ENCODE results near the gene EYS. TPM values are rescaled to one million over a fixed set of nuclear protein-coding genes. Genes with fewer than 3 reads are reported as not detected.

Gene EYS
- total RNA-seq, 2 experiments from 2014 or later, result not detected

GRCh38 chr6:64630901-64631300 is 1076.1 kb downstream of the EYS start:
- peaks cover 1% of the 10 kb centered on the region for H3K9me3 Mint-ChIP-seq
- intact Hi-C loops (cut with micrococcal nuclease), result no loop called here
- H3K36me3 Mint-ChIP-seq (ENCODE audit: low read depth), result no peaks in the 10 kb centered on the region
- H3K27me3 Mint-ChIP-seq (ENCODE audit: low read depth), result no peaks in the 10 kb centered on the region
- no peak overlapping the region for H3K4me3 Mint-ChIP-seq
- no peak for DNase-seq
- no peaks in the 10 kb centered on the region for H3K4me1 Mint-ChIP-seq (ENCODE audit: low read depth)
- CTCF ChIA-PET, result no interaction called here
- H3K27ac Mint-ChIP-seq, result no peak overlapping the region

- no peaks in the 10 kb centered on the region for H3K4me1 Mint-ChIP-seq (ENCODE audit: low read depth)
- no peaks in the 10 kb centered on the region for H3K9me3 Mint-ChIP-seq
- DNase-seq, result no peak
- no peaks in the 10 kb centered on the region for H3K36me3 Mint-ChIP-seq (ENCODE audit: low read depth)
- intact Hi-C loops (cut with micrococcal nuclease), result no loop called here
- no peaks in the 10 kb centered on the region for H3K27me3 Mint-ChIP-seq (ENCODE audit: low read depth)
- H3K27ac Mint-ChIP-seq, result no peak overlapping the region
- H3K4me3 Mint-ChIP-seq, result no peak overlapping the region
- CTCF ChIA-PET, result no interaction called here
These were observed 1084.1 kb downstream of the EYS start for GRCh38 chr6:64622944-64623343.

GRCh38 chr6:64602993-64603392 is 1104.0 kb downstream of the EYS start:
- H3K36me3 Mint-ChIP-seq (ENCODE audit: low read depth), result no peaks in the 10 kb centered on the region
- H3K4me1 Mint-ChIP-seq (ENCODE audit: low read depth), result no peaks in the 10 kb centered on the region
- peaks cover 5% of the 10 kb centered on the region for H3K9me3 Mint-ChIP-seq
- CTCF ChIA-PET, result interaction anchor here (0.6 kb wide), 1 partner anchor 1280 kb away, joined by 3 read pairs; no protein-coding TSS in a partner anchor
- no peak overlapping the region for H3K27ac Mint-ChIP-seq
- no peak for DNase-seq
- no peak overlapping the region for H3K4me3 Mint-ChIP-seq
- H3K27me3 Mint-ChIP-seq (ENCODE audit: low read depth), result no peaks in the 10 kb centered on the region
- intact Hi-C loops (cut with micrococcal nuclease), result no loop called here

- no peak for DNase-seq
- peaks cover 4% of the 10 kb centered on the region for H3K9me3 Mint-ChIP-seq
- intact Hi-C loops (cut with micrococcal nuclease), result no loop called here
- H3K27me3 Mint-ChIP-seq (ENCODE audit: low read depth), result no peaks in the 10 kb centered on the region
- CTCF ChIA-PET, result no interaction called here
- no peak overlapping the region for H3K27ac Mint-ChIP-seq
- H3K36me3 Mint-ChIP-seq (ENCODE audit: low read depth), result no peaks in the 10 kb centered on the region
- no peaks in the 10 kb centered on the region for H3K4me1 Mint-ChIP-seq (ENCODE audit: low read depth)
- no peak overlapping the region for H3K4me3 Mint-ChIP-seq
These were observed 1115.4 kb downstream of the EYS start for GRCh38 chr6:64591676-64592036.

- H3K4me3 Mint-ChIP-seq, result no peak overlapping the region
- H3K4me1 Mint-ChIP-seq (ENCODE audit: low read depth), result no peaks in the 10 kb centered on the region
- H3K27me3 Mint-ChIP-seq (ENCODE audit: low read depth), result no peaks in the 10 kb centered on the region
- intact Hi-C loops (cut with micrococcal nuclease), result no loop called here
- peaks cover 4% of the 10 kb centered on the region for H3K9me3 Mint-ChIP-seq
- CTCF ChIA-PET, result no interaction called here
- DNase-seq, result no peak
- no peak overlapping the region for H3K27ac Mint-ChIP-seq
- H3K36me3 Mint-ChIP-seq (ENCODE audit: low read depth), result no peaks in the 10 kb centered on the region
These were observed 1115.9 kb downstream of the EYS start for GRCh38 chr6:64590965-64591675.

GRCh38 chr6:64589961-64590360 is 1117.1 kb downstream of the EYS start:
- CTCF ChIA-PET, result no interaction called here
- Mint-ChIP-seq H3K27ac (no peak overlapping the region), H3K4me1 (ENCODE audit: low read depth) (no peaks in the 10 kb centered on the region), H3K4me3 (no peak overlapping the region), H3K27me3 (ENCODE audit: low read depth) (no peaks in the 10 kb centered on the region), H3K36me3 (ENCODE audit: low read depth) (no peaks in the 10 kb centered on the region), H3K9me3 (no peaks in the 10 kb centered on the region)
- intact Hi-C loops (cut with micrococcal nuclease), result no loop called here
- DNase-seq, result no peak

GRCh38 chr6:64580346-64580745 is 1126.7 kb downstream of the EYS start:
- Mint-ChIP-seq H3K27ac (no peak overlapping the region), H3K4me3 (no peak overlapping the region), H3K4me1 (ENCODE audit: low read depth) (no peaks in the 10 kb centered on the region), H3K36me3 (ENCODE audit: low read depth) (no peaks in the 10 kb centered on the region), H3K27me3 (ENCODE audit: low read depth) (no peaks in the 10 kb centered on the region), H3K9me3 (peaks cover 4% of the 10 kb centered on the region)
- CTCF ChIA-PET, result no interaction called here
- no peak for DNase-seq
- intact Hi-C loops (cut with micrococcal nuclease), result no loop called here

GRCh38 chr6:64553249-64553786 is 1153.7 kb downstream of the EYS start:
- intact Hi-C loops (cut with micrococcal nuclease), result no loop called here
- DNase-seq, result no peak
- H3K27me3 Mint-ChIP-seq (ENCODE audit: low read depth), result no peaks in the 10 kb centered on the region
- no peak overlapping the region for H3K4me3 Mint-ChIP-seq
- no peaks in the 10 kb centered on the region for H3K4me1 Mint-ChIP-seq (ENCODE audit: low read depth)
- H3K36me3 Mint-ChIP-seq (ENCODE audit: low read depth), result no peaks in the 10 kb centered on the region
- H3K9me3 Mint-ChIP-seq, result peaks cover 18% of the 10 kb centered on the region
- no peak overlapping the region for H3K27ac Mint-ChIP-seq
- CTCF ChIA-PET, result no interaction called here

GRCh38 chr6:64547594-64548268 is 1159.3 kb downstream of the EYS start:
- CTCF ChIA-PET, result no interaction called here
- intact Hi-C loops (cut with micrococcal nuclease), result no loop called here
- Mint-ChIP-seq H3K36me3 (ENCODE audit: low read depth) (no peaks in the 10 kb centered on the region), H3K4me3 (no peak overlapping the region), H3K9me3 (peaks cover 22% of the 10 kb centered on the region), H3K4me1 (ENCODE audit: low read depth) (no peaks in the 10 kb centered on the region), H3K27me3 (ENCODE audit: low read depth) (no peaks in the 10 kb centered on the region), H3K27ac (no peak overlapping the region)
- DNase-seq, result no peak

GRCh38 chr6:64539917-64540316 is 1167.1 kb downstream of the EYS start:
- Mint-ChIP-seq H3K36me3 (ENCODE audit: low read depth) (no peaks in the 10 kb centered on the region), H3K27me3 (ENCODE audit: low read depth) (no peaks in the 10 kb centered on the region), H3K4me3 (no peak overlapping the region), H3K9me3 (peaks cover 2% of the 10 kb centered on the region), H3K4me1 (ENCODE audit: low read depth) (no peaks in the 10 kb centered on the region), H3K27ac (no peak overlapping the region)
- intact Hi-C loops (cut with micrococcal nuclease), result no loop called here
- CTCF ChIA-PET, result interaction anchor here (0.5 kb wide), 1 partner anchor 670 kb away, joined by 4 read pairs; no protein-coding TSS in a partner anchor
- DNase-seq, result no peak

- H3K27ac Mint-ChIP-seq, result no peak overlapping the region
- no peaks in the 10 kb centered on the region for H3K36me3 Mint-ChIP-seq (ENCODE audit: low read depth)
- intact Hi-C loops (cut with micrococcal nuclease), result no loop called here
- H3K9me3 Mint-ChIP-seq, result no peaks in the 10 kb centered on the region
- CTCF ChIA-PET, result no interaction called here
- no peak for DNase-seq
- no peak overlapping the region for H3K4me3 Mint-ChIP-seq
- H3K4me1 Mint-ChIP-seq (ENCODE audit: low read depth), result no peaks in the 10 kb centered on the region
- H3K27me3 Mint-ChIP-seq (ENCODE audit: low read depth), result no peaks in the 10 kb centered on the region
These were observed 1168.3 kb downstream of the EYS start for GRCh38 chr6:64538722-64539121.

GRCh38 chr6:64527899-64528298 is 1179.1 kb downstream of the EYS start:
- no peaks in the 10 kb centered on the region for H3K27me3 Mint-ChIP-seq (ENCODE audit: low read depth)
- H3K27ac Mint-ChIP-seq, result no peak overlapping the region
- no peak overlapping the region for H3K4me3 Mint-ChIP-seq
- intact Hi-C loops (cut with micrococcal nuclease), result no loop called here
- H3K9me3 Mint-ChIP-seq, result peaks cover 2% of the 10 kb centered on the region
- CTCF ChIA-PET, result no interaction called here
- DNase-seq, result no peak
- no peaks in the 10 kb centered on the region for H3K4me1 Mint-ChIP-seq (ENCODE audit: low read depth)
- H3K36me3 Mint-ChIP-seq (ENCODE audit: low read depth), result no peaks in the 10 kb centered on the region

- Mint-ChIP-seq H3K9me3 (peaks cover 9% of the 10 kb centered on the region), H3K4me3 (no peak overlapping the region), H3K4me1 (ENCODE audit: low read depth) (no peaks in the 10 kb centered on the region), H3K27me3 (ENCODE audit: low read depth) (no peaks in the 10 kb centered on the region), H3K27ac (no peak overlapping the region), H3K36me3 (ENCODE audit: low read depth) (no peaks in the 10 kb centered on the region)
- DNase-seq, result no peak
- CTCF ChIA-PET, result no interaction called here
- intact Hi-C loops (cut with micrococcal nuclease), result no loop called here
These were observed 1184.2 kb downstream of the EYS start for GRCh38 chr6:64522859-64523258.

Measured in activated naive CD4-positive, alpha-beta T cell treated with anti-CD3 and anti-CD28 coated beads for 36 hours (primary cell).